ENCODE measurements around the gene RYR2.
"Not testable (repeated sequence)": the region's sequence is repeated elsewhere in the genome, so short reads cannot be mapped to it uniquely, and the experiment has no call there.

Gene RYR2

DNA sequence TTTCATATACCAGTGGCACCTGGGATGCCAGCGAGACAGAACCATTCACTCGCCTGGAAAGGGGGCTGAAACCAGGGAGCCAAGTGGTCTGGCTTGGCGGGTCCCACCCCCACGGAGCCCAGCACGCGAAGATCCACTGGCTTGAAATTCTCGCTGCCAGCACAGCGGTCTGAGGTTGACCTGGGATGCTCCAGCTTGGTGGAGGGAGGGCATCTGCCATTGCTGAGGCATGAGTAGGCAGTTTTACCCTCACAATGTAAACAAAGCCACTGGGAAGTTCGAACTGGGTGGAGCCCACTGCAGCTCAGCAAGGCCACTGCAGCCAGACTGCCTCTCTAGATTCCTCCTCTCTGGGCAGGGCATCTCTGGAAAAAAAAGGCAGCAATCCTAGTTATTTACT, 778.6 kb downstream of the RYR2 start:
- DNase-seq; intact Hi-C loops (cut with DNase I): not testable (repeated sequence)

DNA sequence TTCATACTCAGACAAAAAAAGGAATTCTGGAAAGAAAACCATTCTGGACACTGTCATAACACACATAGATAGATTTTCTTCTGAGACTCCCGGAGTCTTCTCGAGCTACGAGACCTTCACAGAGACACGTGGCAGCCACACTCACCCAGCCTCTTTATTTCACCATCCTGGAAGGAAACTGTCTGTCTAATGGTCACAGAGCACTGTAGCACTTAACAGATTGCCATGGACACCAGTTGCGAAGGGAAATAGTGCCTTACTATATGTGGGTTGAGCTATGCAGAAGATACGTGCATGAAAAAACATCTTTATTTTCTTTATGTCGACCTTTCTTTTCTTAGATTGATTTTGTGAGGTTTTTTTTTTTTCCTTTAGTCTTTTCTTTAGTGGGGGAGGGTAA, 790.9 kb downstream of the RYR2 start:
- intact Hi-C loops (cut with DNase I) = no loop called here
- no peak for DNase-seq

DNA sequence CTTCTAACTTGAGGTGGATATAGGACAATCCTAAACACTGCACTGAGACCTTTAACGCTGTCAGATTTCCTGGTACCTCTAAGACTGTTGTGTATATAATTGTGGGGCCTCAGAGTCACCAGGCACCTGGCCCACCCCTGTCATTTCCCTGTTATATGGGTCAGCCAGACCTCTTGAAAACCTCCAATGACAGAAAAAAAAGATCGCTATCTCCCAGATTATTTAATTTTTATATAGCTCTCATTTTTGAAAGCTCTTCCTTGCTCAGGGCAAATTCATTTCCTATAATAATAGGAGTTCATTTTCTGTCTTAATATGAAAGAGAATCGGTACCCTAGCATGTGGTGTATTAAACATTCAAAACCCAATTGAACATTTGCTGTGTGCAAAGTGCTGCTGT, 792.1 kb downstream of the RYR2 start:
- DNase-seq = no peak
- intact Hi-C loops (cut with DNase I) = no loop called here

- no peak for DNase-seq
- intact Hi-C loops (cut with DNase I) = no loop called here
Measured at GRCh38 chr1:237834461-237834860, 792.5 kb downstream of the RYR2 start.

DNA sequence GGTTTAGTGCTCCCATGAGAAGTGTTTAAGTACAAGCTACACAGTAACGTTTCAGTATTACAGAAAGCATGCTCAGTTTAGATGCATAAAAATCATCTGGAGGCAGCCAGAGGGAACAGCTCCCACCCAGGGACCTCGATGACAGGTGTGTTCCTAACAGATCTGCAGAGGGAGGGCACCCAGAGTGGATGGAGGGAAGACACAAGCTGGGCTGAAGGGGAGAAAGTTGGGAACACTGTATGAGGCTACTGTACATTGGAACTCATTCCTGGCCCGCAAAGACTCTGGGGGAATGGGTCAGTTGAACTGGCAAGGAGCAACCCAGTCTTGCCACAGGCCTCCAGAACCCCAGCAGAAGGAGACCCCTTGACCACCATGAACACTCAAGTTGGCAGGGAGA, 796.3 kb downstream of the RYR2 start:
- intact Hi-C loops (cut with DNase I) = no loop called here
- DNase-seq = peak in 2 of 42 donors; percentile 11

GRCh38 chr1:237838904-237839534, 797.0 kb downstream of the RYR2 start:
- DNase-seq = peak in 2 of 42 donors; percentile 4 to 16
- intact Hi-C loops (cut with DNase I) = no loop called here

- intact Hi-C loops (cut with DNase I) = no loop called here
- DNase-seq = no peak
Measured at GRCh38 chr1:237841485-237841884, 799.5 kb downstream of the RYR2 start.

DNA sequence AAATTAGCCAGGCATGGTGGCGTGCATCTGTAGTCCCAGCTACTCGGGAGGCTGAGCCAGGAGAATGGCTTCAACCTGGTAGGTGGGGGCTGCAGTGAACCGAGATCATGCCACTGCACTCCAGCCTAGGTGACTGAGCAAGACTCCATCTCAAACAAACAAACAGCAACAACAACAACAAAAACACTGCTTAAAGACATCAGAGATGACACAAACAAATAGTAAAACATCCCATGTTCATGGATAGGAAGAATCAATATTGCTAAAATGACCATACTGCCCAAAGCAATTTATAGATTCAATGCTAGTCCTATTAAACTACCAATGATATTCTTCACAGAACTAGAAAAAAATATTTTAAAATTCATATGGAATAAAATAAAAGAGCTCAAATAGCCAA, 801.5 kb downstream of the RYR2 start:
- intact Hi-C loops (cut with DNase I); DNase-seq: not testable (repeated sequence)

- DNase-seq = peak; percentile 48 to 89 (median 76)
- intact Hi-C loops (cut with DNase I) = no loop called here
Measured at GRCh38 chr1:237851210-237851845, 809.3 kb downstream of the RYR2 start.

DNA sequence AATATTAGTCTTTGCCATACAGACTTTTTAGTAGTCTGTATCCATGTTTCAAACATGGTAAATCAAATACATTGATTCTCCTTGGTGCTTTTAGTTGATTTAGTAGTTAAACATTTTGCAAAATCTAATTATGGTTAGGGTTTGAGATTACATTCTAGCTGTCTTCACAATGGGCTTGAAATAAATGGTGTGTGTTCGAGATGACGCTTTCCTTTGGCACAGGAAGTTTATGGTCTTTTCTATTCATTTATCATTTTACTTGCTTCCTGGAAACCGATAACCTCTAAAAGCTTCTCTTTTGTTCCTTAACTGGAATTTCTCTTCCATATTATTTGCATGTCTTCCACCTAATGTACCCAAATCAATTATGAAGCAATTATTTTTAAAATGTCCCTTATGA, 810.4 kb downstream of the RYR2 start:
- DNase-seq = no peak
- intact Hi-C loops (cut with DNase I) = no loop called here

GRCh38 chr1:237857455-237857854, 815.5 kb downstream of the RYR2 start:
- intact Hi-C loops (cut with DNase I) = no loop called here
- no peak for DNase-seq

DNA sequence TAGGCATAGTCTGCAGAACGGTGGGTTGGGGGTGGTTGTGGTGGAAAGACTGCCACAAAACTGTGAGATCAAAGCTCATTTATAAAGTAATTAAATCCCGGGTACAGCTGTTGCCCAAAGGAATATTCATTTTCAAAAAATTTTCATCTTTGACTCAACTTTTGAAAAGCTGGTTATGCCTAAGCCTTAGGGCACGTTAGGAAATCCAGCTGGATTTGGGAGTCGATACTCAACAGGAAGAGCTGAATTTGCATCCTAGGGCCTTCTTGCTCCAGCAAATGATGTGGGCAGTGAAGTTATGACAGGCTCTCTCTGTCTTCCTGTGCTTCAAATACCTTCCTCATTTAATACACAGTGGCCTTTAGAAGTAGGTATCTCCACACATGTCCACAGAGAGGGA, 817.0 kb downstream of the RYR2 start:
- no peak for DNase-seq
- intact Hi-C loops (cut with DNase I) = no loop called here

- intact Hi-C loops (cut with DNase I) = no loop called here
- DNase-seq = no peak
Measured at GRCh38 chr1:237861944-237862343, 820.0 kb downstream of the RYR2 start.

GRCh38 chr1:237863234-237863633, 821.2 kb downstream of the RYR2 start:
- intact Hi-C loops (cut with DNase I) = no loop called here

DNA sequence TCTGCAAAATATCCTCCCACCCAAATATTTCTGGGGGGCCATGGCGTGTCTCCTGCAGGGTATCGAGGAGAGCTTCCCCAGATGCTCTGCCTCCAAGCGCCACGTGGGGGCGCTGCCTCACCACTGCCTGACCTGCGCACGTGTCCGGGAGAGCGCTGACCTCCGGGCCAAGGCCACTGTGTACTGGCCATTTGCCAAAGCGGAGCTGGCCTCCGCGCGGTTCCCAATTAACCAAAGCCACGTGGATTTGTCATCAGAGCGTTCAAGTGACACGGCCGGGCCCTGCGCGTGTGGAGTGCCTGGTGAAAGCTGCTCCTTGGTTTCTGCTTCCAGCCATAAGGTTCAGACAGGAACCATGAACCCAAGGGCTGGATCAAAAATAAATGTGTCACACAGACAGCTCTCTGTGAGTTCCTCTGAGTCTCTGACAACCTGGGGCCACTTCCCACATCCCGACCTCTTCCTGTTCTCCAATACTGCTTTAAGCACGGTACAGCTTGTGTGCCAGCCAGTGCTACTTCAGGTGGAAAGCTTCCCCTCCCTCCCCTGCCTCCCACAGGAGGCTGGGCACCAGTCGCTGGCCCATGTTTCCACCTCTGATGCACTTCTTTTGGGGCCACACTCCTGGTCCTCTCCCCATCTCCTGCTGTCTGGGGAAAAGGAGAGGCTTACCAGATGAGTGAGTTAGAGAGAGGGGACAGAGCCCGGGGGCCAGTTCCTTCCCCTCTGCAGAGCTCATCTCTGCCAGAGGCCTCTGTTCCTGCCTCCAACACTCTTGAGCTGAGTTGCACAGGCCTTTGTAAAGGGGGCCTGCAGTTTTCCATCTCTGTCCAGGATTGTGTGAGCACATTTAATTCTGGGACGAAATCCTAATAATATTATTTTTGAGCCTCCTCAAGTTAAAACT, 822.6 kb downstream of the RYR2 start:
- intact Hi-C loops (cut with DNase I) = no loop called here
- peak; percentile 42 to 88 (median 70) for DNase-seq

More at GRCh38 chr1:237863234-237863633, 821.2 kb downstream of the RYR2 start:
- DNase-seq = no peak

DNA sequence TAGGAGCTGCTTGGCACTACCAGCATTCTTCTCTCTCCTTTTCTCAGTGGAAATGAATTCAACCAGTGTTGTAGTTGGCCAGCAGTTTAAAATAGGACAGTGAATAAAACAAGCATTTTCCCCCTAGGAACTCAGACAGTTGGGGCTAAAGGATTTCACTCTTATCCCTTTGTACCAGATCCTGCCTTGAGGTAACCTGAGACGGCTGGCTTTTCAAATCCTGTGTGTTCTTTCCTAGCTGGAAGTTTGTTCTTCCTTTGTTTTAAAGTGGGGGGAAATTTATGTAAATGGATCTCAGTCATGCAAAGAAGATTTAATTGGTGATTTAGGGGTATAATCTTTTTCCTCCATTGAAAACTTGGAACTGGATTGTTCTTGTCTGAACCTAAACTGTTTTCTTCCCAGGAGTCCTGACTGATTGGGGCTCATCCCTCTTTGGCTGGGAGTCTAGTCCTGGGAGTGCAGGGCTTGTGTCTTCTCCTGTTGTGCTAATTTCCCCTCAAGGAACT, 825.5 kb downstream of the RYR2 start:
- DNase-seq = no peak
- intact Hi-C loops (cut with DNase I) = no loop called here

DNA sequence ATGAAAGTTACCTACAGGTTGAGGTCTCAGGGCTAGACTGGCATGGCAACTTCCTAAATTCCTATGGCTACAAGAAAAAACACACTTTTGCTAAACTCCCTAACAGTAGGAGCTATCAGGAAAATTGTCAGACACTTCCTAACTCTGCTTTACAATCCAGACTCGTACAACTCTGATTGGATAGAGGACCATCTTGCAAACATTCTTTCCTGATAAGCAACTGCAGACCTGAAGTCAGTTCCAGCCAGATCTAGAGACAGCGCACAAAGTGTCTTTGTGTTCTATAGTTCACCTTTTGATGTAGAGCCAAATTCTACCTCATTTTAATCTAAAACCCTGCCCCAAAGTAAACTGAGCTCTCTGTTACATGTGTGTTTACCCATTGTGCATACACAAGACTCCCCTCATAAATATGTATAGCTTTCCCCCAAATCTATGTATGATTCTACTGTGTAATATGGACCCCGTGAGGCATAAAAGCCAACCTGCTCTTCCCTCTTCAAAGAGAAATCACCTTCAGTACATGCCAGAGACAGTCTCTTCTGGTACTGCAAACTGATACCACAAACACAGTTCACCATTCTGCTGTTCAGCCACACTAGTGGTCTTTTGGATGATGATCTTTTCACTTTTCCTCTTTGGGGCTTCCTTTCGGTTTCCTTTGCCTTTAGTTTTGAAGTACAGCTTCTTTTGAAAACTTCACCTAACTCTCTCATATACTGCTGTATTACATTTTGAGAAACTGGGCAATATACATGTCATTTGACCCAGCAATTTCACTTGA, 827.0 kb downstream of the RYR2 start:
- DNase-seq = no peak
- intact Hi-C loops (cut with DNase I) = no loop called here

- DNase-seq = no peak
- intact Hi-C loops (cut with DNase I) = no loop called here
Measured at GRCh38 chr1:237873487-237874211, 831.7 kb downstream of the RYR2 start.

DNA sequence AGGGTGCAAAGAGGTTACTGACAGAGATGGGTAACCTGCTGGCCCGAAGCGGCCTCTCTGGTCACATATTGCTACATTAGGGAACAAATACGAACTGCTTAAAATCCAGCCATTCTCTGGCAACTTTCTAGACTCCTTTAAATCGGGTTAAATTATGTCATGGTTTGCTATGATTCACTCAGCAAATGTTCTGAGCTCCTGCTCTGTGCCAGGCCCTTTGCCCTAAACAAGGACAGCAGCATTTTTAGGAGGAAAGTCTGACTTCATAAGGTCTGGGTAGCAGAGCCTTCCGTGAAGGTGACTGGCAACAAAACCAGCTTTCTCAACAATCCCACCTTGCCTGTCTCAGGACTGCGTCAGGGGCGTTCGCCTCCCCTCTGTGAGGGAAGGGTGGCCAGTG, 833.3 kb downstream of the RYR2 start:
- no peak for DNase-seq
- intact Hi-C loops (cut with DNase I) = no loop called here
